Measurements from ENCODE around the gene SPEM2.
A peak's percentile ranks its signal among the peaks of the same experiment; 100 is the strongest.

SPEM2 gene

GRCh38 chr17:7393613-7394451 lies 31.6 kb upstream of the SPEM2 start:
- Histone ChIP-seq H3K9me3 (ENCODE audit: insufficient read depth, low read length) (no peaks in the 10 kb centered on the region), H3K27ac (ENCODE audit: low read depth, low read length) (peak overlapping the region; percentile 40), H3K79me2 (ENCODE audit: insufficient read depth, low read length) (no peaks in the 10 kb centered on the region), H3K4me2 (ENCODE audit: low read depth, low read length, poor library complexity, severe bottlenecking) (peak overlapping the region; percentile 82), H4K20me1 (ENCODE audit: low read depth, low read length) (no peaks in the 10 kb centered on the region), H3F3A (ENCODE audit: insufficient read depth) (0 out of 2 replicates have a peak, but pooled peaks cover 3% of the 10 kb centered on the region), H3K9ac (ENCODE audit: low read length) (peak overlapping the region; percentile 80), H3K4me3 (ENCODE audit: insufficient read depth, low read length, poor library complexity, severe bottlenecking) (peak overlapping the region; percentile 71), H2AFZ (ENCODE audit: low read depth, low read length, severe bottlenecking) (peak overlapping the region; percentile 94), H3K36me3 (ENCODE audit: low read length) (no peaks in the 10 kb centered on the region), H3K27me3 (ENCODE audit: low read length) (no peaks in the 10 kb centered on the region), H3K9me2 (replicated peaks; ENCODE audit: insufficient read depth, low read length) (no peaks in the 10 kb centered on the region)
- TF ChIP-seq CTCF (IDR thresholded peaks at IDR 0.05; ENCODE audit: insufficient read depth, low read length, poor library complexity, severe bottlenecking), result no peak
- no peak for TF ChIP-seq EZH2phosphoT487 (conservative IDR thresholded peaks at IDR 0.05; ENCODE audit: low read length)

GRCh38 chr17:7394452-7395191 lies 30.8 kb upstream of the SPEM2 start, which contains the start of gene PLSCR3:
TSS of gene PLSCR3 (minus strand) at chr17:7394525. CDS start at chr17:7394110, 415 bp downstream.
- no peaks in the 10 kb centered on the region for H4K20me1 ChIP-seq (ENCODE audit: low read depth, low read length)
- H3K36me3 ChIP-seq (ENCODE audit: low read length), result no peaks in the 10 kb centered on the region
- peak within 1 kb of the TSS; percentile 94 for H2AFZ ChIP-seq (ENCODE audit: low read depth, low read length, severe bottlenecking)
- no peaks in the 10 kb centered on the region for H3K9me3 ChIP-seq (ENCODE audit: insufficient read depth, low read length)
- peak within 1 kb of the TSS; percentile 82 for H3K4me2 ChIP-seq (ENCODE audit: low read depth, low read length, poor library complexity, severe bottlenecking)
- peak within 1 kb of the TSS; percentile 40 for H3K27ac ChIP-seq (ENCODE audit: low read depth, low read length)
- H3K79me2 ChIP-seq (ENCODE audit: insufficient read depth, low read length), result no peaks in the 10 kb centered on the region
- 0 out of 2 replicates have a peak, but pooled peaks cover 3% of the 10 kb centered on the region for H3F3A ChIP-seq (ENCODE audit: insufficient read depth)
- H3K9me2 ChIP-seq (replicated peaks; ENCODE audit: insufficient read depth, low read length), result no peaks in the 10 kb centered on the region
- TF ChIP-seq EZH2phosphoT487 (conservative IDR thresholded peaks at IDR 0.05; ENCODE audit: low read length), result no peak
- no peak for TF ChIP-seq CTCF (IDR thresholded peaks at IDR 0.05; ENCODE audit: insufficient read depth, low read length, poor library complexity, severe bottlenecking)
- peak within 1 kb of the TSS; percentile 71 for H3K4me3 ChIP-seq (ENCODE audit: insufficient read depth, low read length, poor library complexity, severe bottlenecking)
- H3K27me3 ChIP-seq (ENCODE audit: low read length), result no peaks in the 10 kb centered on the region
- H3K9ac ChIP-seq (ENCODE audit: low read length), result peak within 1 kb of the TSS; percentile 80

- no peaks in the 10 kb centered on the region for H3K9me2 ChIP-seq (replicated peaks; ENCODE audit: insufficient read depth, low read length)
- no peak for TF ChIP-seq CTCF (IDR thresholded peaks at IDR 0.05; ENCODE audit: insufficient read depth, low read length, poor library complexity, severe bottlenecking)
- no peak for TF ChIP-seq EZH2phosphoT487 (conservative IDR thresholded peaks at IDR 0.05; ENCODE audit: low read length)
- no peak overlapping the region for H3K4me3 ChIP-seq (ENCODE audit: insufficient read depth, low read length, poor library complexity, severe bottlenecking)
- H4K20me1 ChIP-seq (ENCODE audit: low read depth, low read length), result no peaks in the 10 kb centered on the region
- H3K9ac ChIP-seq (ENCODE audit: low read length), result no peak overlapping the region
- no peak overlapping the region for H2AFZ ChIP-seq (ENCODE audit: low read depth, low read length, severe bottlenecking)
- no peaks in the 10 kb centered on the region for H3K9me3 ChIP-seq (ENCODE audit: insufficient read depth, low read length)
- no peak overlapping the region for H3K4me2 ChIP-seq (ENCODE audit: low read depth, low read length, poor library complexity, severe bottlenecking)
- no peaks in the 10 kb centered on the region for H3K36me3 ChIP-seq (ENCODE audit: low read length)
- H3K79me2 ChIP-seq (ENCODE audit: insufficient read depth, low read length), result no peaks in the 10 kb centered on the region
- no peak overlapping the region for H3K27ac ChIP-seq (ENCODE audit: low read depth, low read length)
- H3K27me3 ChIP-seq (ENCODE audit: low read length), result no peaks in the 10 kb centered on the region
- 0 out of 2 replicates have a peak, but pooled peaks cover 3% of the 10 kb centered on the region for H3F3A ChIP-seq (ENCODE audit: insufficient read depth)
Measured at GRCh38 chr17:7396147-7396546, 29.3 kb upstream of the SPEM2 start.

Measured in SU-DHL-6 (cell line).